WERI-Rb-1 (cell line): ENCODE measurements around the gene SH3GL3.

Experiments used
- DNase-seq: peaks from one replicate; pipeline ENCODE4 v3.0.0-alpha.2; 2020
- H3K27ac ChIP-seq: fragments of 250-450 bp; sonication (Bioruptor Pico); 2 replicates; pipeline ENCODE4 v1.5.1; 2020; ENCODE audit warnings: mild to moderate bottlenecking, moderate library complexity
- H3K27me3 ChIP-seq: fragments of 250-450 bp; sonication (Bioruptor Pico); 2 replicates; pipeline ENCODE4 v1.5.1; 2021; ENCODE audit warnings: mild to moderate bottlenecking, low read depth, moderate library complexity; ENCODE audit not compliant: insufficient read depth, severe bottlenecking
- H3K36me3 ChIP-seq: fragments of 250-450 bp; sonication (Bioruptor Pico); 2 replicates; pipeline ENCODE4 v1.5.1; 2020; ENCODE audit warnings: mild to moderate bottlenecking, moderate library complexity
- H3K4me3 ChIP-seq: 2 replicates; pipeline ENCODE4 v1.5.1; 2011; ENCODE audit warnings: low read depth, mild to moderate bottlenecking, control low read depth, low read length
- H3K9me3 ChIP-seq: fragments of 250-450 bp; sonication (Bioruptor Pico); 2 replicates; pipeline ENCODE4 v1.5.1; 2021; ENCODE audit warnings: mild to moderate bottlenecking, moderate library complexity; ENCODE audit not compliant: severe bottlenecking
- TF ChIP-seq, protein P1 (sequence below): IDR thresholded peaks from 2 replicates; pipeline ENCODE4 v1.5.1; 2011; ENCODE audit warnings: low read depth, mild to moderate bottlenecking, control low read depth, inconsistent platforms, low read length

SH3GL3 gene

DNA sequence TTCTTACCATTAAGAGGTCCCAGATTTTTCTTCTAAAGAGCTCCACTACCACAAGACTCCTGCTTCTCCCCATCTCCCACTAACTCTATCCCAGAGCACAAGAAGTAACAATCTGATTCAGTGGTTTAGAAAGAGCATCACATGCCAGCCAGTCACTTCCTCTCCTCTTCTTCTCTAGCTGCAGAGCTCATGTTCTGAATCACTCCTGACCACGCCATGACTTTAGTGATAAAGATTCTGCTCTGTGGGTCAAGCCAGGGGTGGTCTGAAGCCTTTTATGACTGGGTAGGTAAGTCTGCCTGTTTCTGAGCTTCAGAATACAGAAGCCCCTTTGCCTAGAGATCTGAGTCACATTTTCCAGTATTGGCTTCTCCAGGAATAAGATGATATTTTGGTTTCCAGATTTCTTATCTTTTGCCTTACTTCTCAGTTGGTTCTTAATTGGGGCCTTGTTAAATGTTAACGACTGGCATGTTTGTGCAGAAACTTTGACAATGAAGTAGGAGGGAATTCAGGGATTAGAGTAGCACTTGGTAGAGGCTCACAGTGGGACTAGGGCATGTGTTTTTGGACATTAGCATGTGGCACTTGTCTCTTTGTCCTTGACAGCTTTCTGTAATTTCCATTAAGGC is 179.1 kb downstream of the SH3GL3 start:
- Histone ChIP-seq H3K36me3 (no peaks in the 10 kb centered on the region), H3K4me3 (no peak overlapping the region), H3K9me3 (no peaks in the 10 kb centered on the region), H3K27me3 (no peaks in the 10 kb centered on the region), H3K27ac (no peak overlapping the region)
- no peak for DNase-seq
- TF ChIP-seq, protein P1, sequence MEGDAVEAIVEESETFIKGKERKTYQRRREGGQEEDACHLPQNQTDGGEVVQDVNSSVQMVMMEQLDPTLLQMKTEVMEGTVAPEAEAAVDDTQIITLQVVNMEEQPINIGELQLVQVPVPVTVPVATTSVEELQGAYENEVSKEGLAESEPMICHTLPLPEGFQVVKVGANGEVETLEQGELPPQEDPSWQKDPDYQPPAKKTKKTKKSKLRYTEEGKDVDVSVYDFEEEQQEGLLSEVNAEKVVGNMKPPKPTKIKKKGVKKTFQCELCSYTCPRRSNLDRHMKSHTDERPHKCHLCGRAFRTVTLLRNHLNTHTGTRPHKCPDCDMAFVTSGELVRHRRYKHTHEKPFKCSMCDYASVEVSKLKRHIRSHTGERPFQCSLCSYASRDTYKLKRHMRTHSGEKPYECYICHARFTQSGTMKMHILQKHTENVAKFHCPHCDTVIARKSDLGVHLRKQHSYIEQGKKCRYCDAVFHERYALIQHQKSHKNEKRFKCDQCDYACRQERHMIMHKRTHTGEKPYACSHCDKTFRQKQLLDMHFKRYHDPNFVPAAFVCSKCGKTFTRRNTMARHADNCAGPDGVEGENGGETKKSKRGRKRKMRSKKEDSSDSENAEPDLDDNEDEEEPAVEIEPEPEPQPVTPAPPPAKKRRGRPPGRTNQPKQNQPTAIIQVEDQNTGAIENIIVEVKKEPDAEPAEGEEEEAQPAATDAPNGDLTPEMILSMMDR: no peak

DNA sequence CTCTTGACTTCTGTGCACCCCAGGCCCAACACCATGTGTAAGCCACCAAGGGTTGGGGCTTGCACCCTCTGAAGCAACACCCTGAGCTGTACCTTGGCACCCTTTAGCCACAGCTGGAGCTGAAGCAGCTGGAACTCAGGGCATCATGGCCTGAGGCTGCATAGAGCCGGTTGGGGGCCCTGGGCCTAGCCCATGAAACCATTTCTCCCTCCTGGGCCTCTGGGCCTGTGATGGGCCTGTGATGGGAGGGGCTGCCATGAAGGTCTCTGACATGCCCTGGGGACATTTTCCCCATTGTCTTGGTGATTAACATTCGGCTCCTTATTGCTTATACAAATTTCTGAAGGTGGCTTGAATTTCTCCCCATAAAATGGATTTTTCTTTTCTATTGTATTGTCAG is 184.4 kb downstream of the SH3GL3 start:
- no peaks in the 10 kb centered on the region for H3K27me3 ChIP-seq
- no peaks in the 10 kb centered on the region for H3K9me3 ChIP-seq
- DNase-seq: no peak
- H3K36me3 ChIP-seq: no peaks in the 10 kb centered on the region
- TF ChIP-seq, protein P1: no peak
- no peak overlapping the region for H3K4me3 ChIP-seq
- H3K27ac ChIP-seq: no peak overlapping the region

DNA sequence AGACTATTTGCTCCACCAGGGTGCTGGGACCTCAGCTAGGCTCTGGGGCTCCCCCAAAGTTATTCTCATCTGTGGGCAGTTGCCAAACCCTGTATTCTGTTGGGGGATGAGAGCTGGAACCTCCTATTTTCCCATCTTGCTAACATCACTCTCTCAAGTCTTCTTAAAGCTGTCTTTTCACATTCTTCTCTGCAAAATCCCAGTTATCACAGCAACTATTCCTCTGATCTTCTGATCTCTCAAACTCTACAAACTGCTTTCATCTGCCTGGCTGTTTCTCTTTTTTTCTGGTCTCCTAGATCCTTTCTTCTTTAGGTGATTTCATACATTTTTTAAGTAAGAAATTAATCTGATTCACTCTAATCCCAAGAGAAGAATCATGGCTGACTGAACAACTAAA is 196.1 kb downstream of the SH3GL3 start:
- no peak overlapping the region for H3K4me3 ChIP-seq
- TF ChIP-seq, protein P1: no peak
- H3K9me3 ChIP-seq: no peaks in the 10 kb centered on the region
- DNase-seq: no peak
- H3K27me3 ChIP-seq: no peaks in the 10 kb centered on the region
- no peak overlapping the region for H3K27ac ChIP-seq
- H3K36me3 ChIP-seq: no peaks in the 10 kb centered on the region

DNA sequence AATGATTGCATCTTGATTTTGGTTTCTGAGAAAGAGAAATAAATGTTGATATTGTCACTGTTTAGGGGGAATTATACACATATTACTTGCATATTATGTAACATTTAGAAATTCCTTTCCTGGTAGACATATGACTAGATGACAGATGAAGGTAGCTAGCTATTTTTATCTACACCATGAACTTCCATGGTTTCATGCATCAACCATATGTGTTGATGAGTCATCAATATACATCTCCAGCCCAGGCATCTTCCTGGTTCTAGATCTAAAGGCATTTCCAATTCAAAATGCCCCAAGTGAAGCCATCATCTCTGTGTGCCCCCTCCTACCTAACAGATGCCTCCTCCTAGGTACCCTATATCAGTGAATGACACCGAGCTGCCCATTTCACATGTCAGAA is 197.3 kb downstream of the SH3GL3 start:
- TF ChIP-seq, protein P1: no peak
- no peak overlapping the region for H3K4me3 ChIP-seq

DNA sequence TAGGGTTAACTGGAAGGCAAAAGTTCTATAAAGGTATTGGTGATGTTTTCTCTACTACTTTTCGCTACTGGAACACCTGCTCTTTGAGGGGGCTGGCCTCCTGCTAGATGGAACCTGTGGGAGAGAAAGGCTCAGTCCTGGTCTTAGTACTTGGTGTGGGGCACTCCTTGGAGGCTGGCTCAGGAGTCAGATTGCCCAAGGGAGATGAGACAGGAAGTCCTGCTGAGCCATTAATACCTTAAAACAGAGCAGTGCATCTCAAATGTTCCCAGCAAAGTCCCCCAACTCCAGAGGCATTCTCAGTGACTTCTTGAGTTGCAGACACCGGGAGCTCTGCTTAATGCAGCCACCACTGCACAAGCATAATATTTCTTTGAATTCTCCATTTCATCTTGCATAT is 203.7 kb downstream of the SH3GL3 start:
- peaks cover 42% of the 10 kb centered on the region for H3K27me3 ChIP-seq

More for the DNA sequence above, 197.3 kb downstream of the SH3GL3 start:
- Histone ChIP-seq H3K27ac (no peak overlapping the region), H3K36me3 (no peaks in the 10 kb centered on the region), H3K9me3 (no peaks in the 10 kb centered on the region), H3K27me3 (peaks cover 2% of the 10 kb centered on the region)
- no peak for DNase-seq

More for the DNA sequence above, 203.7 kb downstream of the SH3GL3 start:
- TF ChIP-seq, protein P1: no peak
- Histone ChIP-seq H3K9me3 (no peaks in the 10 kb centered on the region), H3K36me3 (no peaks in the 10 kb centered on the region), H3K27ac (no peak overlapping the region), H3K4me3 (no peak overlapping the region)
- no peak for DNase-seq
